Hepatocyte (in vitro differentiated cells): Measurements from ENCODE around the gene MLYCD.

Experiments used
- CTCF ChIP-seq: fragments of 200-600 bp; sonication (generic); IDR thresholded peaks from 2 replicates; pipeline ENCODE4 v1.5.1; 2016; ENCODE audit warnings: antibody characterized with exemption, mild to moderate bottlenecking; ENCODE audit not compliant: poor library complexity
- EZH2 ChIP-seq: fragments of 200-600 bp; sonication (generic); IDR thresholded peaks from 2 replicates; pipeline ENCODE4 v1.6.1; 2016; ENCODE audit warnings: antibody characterized with exemption, mild to moderate bottlenecking, borderline replicate concordance
- EZH2phosphoT487 ChIP-seq: fragments of 200-600 bp; sonication (generic); IDR thresholded peaks from one replicate; pipeline ENCODE4 v1.6.1; 2018; ENCODE audit warnings: antibody characterized with exemption, mild to moderate bottlenecking, low read depth, moderate library complexity; ENCODE audit not compliant: unreplicated experiment, severe bottlenecking

DNA sequence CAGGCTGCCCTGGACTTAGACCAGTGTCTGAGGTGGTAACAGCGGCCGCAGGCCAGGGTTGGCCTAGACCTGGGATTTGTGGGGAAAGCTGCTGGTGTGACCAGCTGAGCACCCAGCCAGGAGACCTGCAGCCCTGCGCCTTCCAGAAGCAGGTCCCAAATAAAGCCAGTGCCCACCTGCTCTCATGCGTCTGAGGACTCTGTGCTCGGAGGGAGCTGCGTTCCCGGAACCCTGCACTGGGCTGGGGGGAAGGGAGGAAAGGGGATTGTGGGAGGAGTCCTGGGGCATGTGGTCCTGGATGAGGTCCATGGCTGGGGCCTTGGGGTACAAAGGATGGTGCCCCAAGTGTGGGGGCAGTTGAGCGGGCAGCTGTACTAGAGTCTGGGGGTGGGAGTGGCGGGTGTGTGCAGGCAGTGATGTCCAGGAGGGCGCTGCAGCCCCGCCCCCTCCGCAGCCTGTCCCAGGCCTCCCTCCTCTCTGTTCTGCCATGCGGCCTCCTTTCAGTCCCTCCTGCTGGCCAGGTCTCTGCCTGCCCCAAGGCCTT lies 67.3 kb downstream of the MLYCD start:
- no peak for TF ChIP-seq CTCF
- no peak for TF ChIP-seq EZH2
- TF ChIP-seq EZH2phosphoT487, result no peak
